Activated CD4-positive, CD25-positive, alpha-beta regulatory T cell treated with anti-CD3 and anti-CD28 coated beads, Interleukin-2, amount 50 U/mL, for 16 hours (primary cell): Measurements from ENCODE around the gene HPSE2.

Source experiments
- DNase-seq: peaks from one replicate; pipeline ENCODE4 v3.0.0-alpha.2; 2020; ENCODE audit warnings: low read depth, low spot score

HPSE2 gene

DNA sequence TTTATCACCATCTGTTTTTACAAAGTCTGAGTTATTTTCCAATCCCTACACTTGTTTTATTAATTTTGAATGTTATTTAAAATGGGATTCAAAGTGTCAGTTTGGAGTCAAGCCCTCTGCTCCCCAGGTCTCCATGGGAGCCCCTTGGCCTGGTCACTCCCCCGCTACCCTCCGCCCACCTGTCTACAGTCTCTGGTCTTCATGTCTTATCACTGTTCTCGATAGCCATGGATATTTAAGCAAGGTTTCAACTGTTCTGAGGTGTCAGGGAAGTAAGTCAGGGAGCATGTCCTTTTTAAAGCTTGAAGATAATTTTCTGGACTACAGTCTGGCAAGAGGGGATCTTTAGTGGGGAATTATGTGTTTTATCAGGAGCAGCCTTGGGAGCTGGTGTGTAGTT lies 769.8 kb downstream of the HPSE2 start:
- no peak for DNase-seq

DNA sequence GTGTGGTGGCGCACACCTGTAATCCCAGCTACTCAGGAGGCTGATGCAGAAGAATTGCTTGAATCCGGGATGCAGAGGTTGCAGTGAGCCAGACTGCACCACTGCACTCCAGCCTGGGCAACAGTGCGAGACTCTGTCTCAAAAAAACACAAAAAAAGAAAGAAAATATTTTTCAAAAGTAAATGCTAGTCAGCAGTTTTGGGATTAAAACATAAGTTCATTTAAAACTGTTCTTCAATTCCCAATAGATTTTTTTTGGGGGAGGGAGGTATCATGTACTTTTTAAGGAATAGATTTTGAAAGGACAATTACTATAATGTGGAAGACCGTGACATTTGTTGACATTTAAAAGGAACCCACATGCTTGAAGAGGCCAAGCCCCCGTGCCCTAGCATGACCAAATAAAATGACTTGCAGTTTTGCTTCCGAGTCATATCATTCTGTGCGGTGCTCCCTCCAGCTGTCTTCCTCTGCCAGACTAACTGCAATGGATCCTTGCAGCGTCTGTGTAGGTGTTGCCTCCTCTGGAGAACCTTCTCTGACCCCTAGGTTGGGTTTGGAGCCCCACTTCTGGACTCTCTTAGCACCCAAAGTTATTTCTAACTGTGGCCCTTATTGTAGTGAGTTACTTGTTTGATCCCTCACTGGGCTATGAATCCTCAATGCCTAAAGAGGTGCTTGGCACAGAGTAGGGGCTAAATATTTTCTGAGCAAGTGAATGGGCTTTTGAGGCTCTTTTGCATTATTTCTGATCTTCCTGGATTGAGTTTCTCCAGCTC lies 771.5 kb downstream of the HPSE2 start:
- DNase-seq, result no peak

DNA sequence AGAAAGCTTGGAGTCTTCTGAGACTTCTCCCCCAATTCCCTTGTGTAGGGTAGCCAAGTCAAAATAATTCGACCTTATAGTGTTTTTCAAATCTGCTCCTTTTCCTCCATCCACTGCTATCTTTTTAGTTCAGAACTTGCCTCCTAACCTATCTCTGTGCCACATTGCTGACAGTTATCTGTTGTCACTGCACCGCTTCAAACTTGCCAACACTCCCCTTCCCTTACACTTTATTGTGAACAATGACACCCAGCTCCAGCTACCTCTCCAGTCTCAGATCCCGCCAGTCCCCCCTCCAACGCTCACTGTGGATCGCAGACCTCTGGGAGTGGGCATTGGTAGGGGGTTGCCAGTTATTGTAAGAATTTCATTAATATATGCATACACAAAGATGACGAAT lies 772.6 kb downstream of the HPSE2 start:
- DNase-seq, result no peak

DNA sequence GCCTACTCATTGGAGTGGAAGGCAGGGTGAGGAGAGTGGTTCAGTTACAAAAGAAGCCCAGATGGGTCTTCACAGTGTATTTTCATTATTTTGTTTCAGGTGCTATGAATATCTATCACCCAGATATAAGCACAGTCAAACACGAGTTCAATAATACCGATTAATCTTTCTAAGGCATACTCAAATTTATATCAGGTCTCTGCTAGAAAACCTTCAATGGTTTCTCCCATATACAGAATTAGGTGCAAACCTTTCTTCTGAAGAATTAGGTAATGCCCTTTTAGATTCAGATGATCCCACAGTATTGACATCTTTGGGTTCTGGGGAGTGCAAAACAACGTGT lies 774.2 kb downstream of the HPSE2 start:
- DNase-seq, result no peak

DNA sequence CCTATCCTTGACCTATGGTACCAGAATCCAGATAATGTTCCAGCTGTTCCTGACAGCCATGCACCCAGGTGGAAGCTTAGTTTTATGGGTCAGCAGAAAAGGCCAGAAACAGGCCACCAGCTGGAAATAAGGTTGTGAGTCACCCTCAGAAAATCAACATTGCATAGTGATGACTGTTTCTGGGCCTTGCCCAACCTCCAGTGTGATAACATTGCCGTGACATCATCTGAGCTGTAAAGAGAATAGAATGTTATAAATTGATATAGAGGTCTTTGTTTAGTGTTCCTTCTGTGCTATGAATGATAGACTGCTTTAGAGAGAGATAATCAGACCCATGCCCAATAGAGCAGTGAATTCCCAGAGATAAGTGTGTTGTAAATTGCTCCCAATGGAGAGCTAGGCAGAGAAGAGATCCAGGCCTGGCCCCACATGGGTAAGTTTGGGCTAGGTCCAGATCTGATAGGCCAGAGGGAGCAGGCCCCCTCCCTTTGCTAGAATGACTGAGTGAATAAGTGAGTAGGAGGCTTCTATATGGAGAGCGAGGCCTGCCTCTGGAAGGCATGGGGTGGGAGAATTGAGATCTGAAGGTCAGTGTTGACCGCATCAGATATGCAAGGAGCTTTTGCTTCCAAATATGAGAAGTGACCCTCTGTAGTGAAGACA lies 774.7 kb downstream of the HPSE2 start:
- DNase-seq, result no peak

DNA sequence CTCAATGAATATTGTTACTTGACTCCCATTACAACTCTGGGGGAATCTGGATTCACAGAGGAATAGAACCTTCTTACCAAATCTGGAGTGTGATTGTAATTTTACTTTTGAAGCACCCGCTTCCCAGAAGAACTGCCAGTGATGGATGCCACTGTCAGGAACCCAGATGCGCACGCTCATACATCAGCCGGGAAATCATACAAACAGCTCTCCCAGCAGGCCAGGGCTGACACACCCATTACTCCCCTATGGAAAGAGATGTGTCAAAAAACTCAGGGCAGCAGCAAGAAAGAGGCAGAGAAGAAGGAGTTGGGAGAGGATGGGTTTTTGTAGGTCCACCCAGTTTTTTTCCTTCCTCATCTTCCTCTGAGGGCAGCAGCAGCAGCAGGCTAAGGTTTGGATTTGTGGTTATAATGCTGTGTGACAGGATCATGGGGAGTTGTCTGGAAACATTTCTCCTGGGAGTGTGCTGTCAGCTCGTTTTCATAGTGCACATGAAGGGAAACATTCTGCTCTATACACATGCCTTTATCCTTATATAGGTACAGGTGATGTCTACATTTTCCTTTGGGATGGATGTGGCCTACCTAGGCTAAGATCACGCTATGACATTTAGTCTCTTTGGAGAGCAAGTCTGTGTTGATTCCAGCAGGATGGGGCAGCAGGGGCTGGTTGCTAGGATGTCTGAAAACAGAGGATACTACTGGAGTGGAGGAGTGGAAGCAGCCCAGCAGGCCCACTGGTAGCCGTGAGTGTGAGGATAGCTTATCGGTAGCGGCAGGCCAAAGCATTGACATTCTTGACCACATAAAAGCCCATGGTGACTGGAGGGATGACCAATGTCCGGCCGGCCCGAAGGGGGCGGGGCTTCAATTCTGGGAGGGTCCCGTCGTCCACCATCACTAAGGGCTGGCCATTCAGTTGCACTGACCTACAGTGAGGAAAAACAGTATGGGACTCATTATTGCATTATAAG lies 776.6 kb downstream of the HPSE2 start:
- DNase-seq, result no peak

DNA sequence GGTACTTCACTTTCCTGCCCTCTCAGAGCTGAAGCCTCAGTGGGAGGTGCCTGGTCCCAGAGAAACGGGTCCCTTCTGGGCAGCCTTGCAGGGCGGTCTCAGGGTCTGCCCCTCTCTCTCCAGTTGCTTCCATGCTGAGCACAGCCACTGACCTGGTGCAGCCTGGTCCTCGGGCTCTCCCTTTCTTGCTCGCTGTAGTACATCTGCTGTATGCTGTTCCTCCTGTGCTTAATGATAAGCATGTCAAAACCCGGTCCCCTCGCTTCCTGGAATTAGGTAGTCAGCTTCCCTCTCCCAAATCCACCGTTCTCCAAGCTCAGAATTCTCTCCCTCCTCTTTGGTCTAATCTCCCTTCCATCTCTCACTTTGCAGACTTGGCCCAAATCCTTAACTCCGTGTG lies 777.9 kb downstream of the HPSE2 start:
- no peak for DNase-seq

DNA sequence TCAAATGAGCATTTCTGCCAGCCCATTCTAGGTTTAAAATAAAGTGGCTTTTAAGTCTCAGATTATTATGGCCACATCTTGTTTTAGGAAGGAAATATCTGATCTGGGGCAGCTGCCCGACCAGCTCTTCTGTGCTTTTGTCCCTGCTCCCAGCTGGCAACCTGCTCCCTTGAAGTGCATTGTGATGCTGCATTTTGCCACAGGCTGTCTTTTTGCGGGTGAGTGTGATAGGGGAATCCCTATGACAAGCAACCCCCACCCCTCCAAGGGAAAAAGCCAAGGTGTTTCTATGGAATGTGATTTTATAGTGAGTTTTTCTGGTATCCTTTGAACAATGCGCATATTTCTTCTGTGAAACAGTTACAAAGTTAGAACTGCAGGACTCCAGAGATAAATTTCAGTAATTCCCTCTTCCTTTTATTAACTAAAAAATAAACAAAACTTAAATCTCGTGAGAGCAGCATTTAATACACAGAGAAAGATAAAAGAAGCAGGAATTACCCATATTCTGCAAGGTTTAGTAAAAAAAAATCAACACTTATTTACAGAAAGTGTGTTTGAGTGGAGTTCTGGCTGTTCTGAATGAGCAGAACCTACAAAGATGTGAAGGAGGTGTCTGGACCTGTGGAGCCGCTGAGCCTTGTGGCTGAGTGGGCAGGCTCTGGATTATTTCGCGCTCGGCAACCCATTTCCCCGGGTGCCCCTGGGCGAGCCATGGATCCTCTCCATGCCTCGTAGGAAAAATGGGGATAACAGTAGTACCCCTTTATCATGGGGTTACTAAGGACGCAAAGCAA lies 778.8 kb downstream of the HPSE2 start:
- DNase-seq, result no peak

DNA sequence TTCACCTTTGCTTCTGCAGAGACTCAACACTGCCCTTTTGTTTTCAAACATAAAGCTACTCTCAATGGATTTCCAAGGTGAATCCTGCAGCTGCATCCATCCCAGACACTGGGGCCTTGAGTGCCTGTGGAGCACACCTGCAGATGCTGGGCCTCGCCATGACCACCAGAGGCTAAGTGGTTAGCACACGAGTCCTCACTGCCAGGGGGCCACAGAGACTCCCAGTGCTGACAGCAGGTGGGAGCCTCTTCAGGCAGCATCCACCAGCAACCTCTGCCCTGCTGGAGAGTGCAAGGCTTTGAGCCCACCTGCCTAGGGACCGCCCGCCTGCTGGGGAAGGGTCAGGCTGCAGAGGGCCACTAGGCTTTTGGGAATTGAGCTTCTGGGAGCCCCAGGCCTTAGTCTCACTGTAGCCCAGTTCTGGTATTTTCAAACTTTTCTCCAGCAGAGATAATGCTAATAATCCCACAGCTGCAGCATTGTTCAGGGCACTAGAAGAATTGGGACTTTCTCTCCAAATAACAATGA lies 779.5 kb downstream of the HPSE2 start:
- no peak for DNase-seq

DNA sequence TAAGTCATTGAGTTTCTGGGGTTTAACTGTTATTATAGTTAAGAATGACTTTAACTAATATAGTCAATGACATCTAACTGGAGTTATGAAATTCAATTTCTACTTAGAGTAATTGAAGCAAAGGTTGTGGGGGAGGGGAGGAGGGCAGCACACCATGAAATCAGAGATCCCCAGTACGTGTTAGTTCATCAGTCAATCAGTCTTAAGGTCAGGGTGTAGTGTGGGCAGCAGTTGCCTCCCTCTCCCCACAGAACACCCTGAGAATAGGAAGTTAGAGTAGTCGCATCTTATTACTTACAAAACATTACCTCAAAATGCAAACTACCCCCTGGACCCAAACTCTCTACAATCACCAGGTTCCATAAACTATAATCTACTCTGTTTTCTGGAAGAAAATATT lies 781.9 kb downstream of the HPSE2 start:
- no peak for DNase-seq

DNA sequence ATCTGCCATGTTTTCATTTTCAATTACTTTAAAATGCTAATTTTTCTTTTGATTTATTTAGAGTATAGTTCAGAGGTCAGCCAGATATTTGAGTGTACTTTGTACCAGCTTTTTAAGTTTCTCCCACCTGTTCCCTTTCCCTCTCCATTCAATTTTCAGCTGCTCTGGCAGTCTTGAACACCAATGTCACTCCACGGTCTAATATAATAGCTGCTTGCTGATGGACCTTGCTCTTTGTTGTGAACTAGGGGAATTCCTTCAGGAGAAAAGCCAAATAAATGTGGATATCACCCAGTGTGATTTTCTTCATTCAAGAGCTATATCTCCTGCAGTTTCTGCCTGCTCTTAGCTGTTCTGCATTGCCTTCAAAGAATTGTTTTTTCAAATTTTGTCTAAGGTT lies 785.0 kb downstream of the HPSE2 start:
- DNase-seq, result no peak

DNA sequence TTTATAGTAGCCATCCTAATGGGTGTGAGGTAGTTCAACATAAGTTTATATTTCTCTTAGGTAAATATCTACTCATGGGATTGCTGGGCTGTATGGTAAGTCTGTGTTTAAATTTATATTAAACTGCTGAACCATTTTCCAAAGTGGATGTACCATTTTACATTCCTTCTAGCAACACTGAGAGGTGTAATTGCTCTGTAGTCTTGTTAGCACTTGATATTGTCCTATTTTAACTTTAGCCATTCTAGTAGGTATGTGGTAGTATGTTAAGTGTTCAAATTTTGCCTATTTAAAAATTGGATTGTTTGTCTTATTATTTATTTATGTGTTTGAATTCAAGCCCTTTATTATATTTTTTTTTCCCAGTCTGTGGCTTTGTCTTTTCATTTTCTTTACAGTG lies 786.4 kb downstream of the HPSE2 start:
- no peak for DNase-seq

DNA sequence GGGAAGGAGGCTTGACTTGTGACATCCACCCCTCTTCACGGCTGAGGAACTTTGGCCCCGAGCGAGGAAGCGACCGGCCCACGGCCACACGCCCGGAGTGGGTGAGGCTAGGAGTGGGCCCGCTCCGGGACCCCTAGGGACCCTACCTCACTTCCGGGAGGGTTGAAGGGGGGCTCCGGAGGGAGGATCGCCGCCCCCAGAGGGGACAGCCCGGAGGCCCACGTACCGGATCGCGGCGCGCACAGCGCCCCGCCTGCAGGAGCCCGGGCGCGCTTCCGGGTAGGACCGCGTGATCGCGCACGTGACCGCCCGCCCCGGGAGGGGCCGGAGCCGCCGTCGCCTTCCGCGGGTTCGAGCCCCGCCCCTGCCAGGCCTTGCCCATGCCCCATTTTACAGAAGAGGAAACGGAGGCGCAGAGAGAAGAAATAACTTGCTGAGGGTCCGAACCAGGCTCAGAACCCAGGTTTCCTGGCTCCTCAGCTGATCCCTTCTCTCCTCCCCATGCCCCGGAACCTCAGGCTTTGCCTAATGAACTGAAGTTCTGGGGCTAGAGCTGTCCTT lies 788.9 kb downstream of the HPSE2 start, which contains the start of gene HPS1:
Gene HPS1, minus strand, starts transcription at position 275 of the 561 bp plus-strand sequence. CDS start 3,695 bp downstream, outside the sequence.
- peak; percentile 45 for DNase-seq

DNA sequence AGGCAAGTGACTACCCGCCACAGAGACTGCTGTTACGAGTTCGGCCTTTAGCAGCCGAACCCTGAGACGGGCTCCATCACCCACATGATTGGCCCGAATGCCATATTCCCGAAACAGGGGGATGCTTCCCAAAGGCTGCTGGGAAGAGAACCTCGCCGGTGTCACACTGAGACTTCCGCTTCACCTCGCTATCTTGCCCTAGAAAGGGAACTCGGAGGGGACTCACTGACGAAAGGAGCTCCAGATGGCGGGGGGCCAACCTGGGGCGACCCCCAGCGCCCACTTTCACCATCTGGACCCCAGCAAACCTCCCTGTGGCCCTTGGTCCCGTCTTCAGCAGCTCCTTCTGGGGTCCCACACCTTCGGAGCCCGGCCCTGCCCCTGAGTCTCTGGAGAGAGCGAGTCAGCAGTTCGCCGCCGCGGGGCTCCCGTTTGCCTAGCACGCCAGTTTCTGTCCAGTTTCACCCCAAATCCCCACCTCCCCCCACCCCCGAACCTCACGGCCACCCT lies 789.4 kb downstream of the HPSE2 start:
- no peak for DNase-seq

DNA sequence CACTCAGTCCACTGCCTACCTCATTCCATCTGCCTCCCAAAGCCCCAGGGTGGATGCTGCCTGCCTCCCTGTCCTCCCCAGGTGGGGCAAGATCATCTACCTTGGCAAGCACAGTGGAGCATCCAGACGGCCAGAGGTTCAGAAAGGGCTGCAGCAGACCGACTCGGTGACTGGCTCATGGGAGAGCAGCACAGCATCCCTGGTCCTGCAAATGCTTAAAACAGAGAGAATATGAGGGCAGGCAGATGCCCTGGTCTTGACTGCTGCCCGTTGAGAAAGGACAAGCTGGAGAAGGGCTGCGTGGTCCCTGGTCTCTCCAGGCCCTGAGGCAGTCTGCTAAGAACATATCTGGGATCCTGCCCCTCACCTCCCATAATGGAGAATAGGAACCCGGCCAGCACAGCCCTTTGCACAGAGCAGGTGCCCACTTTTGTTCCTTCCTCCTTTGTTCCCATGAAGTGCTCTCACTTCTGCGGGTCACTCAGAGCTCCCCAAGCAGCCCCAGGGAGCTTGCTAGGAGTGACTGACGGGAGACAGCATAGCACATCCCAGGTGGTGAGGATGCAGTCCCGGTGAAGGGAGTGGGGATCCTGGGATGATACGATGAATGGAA lies 790.3 kb downstream of the HPSE2 start:
- DNase-seq, result no peak

DNA sequence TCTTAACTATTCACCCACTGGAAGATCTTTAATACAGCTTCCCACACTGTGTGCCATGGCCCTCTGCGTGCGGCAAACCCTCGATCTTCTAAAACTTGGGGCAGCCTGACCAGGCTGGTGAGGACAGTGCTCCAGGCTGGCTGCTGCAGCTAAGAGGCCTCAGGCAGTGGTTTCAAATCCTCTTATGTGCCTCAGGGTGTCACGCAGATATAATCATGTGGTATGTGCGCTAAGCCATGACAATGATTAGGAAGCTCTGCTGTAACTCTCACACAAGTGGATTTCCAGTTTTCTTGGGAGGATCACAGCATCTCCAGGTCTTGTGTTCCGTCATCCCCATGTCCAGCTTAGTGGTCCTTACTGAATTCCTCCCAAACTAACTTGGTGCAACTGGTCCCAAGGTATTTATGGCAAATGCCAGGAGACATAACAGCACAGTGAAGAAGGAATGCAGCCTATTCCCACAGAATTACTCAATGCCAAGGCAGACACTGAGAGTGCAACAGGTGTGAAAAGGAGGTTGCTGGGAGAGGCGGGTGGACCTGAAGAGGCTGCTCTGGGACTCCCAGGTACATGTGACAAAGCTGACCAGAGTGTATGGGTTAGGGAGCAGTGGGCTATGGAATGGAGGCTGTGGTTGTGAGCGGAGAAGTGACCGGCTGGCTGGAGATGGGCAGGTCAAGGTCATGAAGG lies 791.2 kb downstream of the HPSE2 start:
- no peak for DNase-seq

DNA sequence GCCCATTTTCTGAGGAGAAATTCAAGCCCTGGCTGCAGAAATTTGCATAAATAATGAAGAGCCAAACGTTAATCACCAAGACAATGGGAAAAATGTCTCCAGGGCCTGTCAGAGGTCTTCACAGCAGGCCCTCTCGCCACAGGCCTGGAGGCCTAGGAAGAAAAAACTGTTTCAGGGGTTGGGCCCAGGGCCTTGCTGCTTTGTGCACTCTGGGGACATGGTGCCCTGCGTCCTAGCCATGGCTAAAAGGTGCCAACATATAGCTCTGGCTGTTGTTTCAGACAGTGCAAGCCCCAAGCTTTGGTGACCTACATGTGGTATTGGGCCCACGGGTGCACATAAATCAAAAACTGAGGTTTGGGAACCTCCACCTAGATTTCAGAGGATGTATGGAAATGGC lies 796.9 kb downstream of the HPSE2 start:
- no peak for DNase-seq

DNA sequence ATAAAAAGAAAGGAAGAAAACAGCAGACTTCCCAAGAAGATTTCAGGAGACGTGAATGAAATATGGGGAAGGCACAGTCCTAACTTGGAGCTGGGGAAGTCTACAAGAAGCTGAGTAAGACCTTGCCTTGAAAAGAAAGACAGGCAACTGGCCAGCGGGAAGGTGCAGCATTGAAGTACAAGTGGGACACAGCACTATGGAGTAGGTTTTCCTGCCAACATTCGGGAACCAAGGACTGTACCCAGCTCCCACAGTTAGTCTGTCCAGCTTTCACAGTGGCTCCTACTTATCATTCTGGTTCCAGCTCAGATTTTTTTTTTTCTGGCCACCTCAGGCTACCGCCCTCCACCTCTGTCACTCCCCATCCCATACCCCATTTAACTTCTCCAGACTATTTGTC lies 798.9 kb downstream of the HPSE2 start:
- DNase-seq, result no peak

DNA sequence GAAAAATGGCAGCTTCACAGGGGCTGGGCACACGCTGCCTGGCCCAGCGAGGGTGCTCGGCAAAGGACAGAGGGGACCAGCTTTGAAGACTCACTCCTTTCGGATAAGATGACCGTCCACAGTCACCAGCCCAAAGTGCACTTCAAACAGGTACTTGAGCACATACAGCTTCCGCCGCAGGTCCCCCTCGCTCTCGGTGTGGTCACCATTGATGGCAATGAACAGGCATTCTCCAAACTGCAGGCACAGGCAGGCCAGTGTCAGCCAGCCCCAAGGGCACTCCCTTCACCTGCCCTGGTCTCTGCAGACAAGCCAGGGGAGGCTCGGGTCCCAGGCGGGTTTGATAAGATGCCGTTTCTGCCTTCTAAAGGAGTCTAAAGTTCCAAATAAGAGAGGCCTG lies 800.5 kb downstream of the HPSE2 start:
- DNase-seq, result no peak
